ENCODE data around the gene VTCN1. TPM values are rescaled to one million over a fixed set of nuclear protein-coding genes. Genes with fewer than 3 reads are reported as not detected.

The VTCN1 gene
- total and polyA plus RNA-seq, 2 of the 13 experiments (the other 11 are each of a cell fraction or from before 2014, with no cell fraction given), result not detected

DNA sequence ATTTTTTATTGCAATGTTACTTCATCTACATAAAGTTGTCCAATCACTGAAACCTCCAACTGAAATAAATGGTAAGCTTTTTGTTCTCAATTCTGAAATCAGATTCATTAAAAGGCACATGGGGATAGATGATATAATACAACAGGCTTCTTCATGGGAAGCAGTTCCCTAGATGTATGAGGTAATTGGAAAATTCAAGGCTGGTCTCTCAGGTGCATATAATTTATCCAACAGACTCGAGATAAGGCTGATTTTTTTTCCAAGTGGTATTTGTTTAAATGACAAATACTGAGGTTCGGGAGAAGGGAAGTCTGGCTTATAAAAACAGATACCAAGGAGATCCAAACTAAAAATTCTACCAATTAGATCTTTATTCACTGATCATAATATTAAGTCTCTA is 103.4 kb downstream of the VTCN1 start (continued):
- no peak for TF ChIP-seq JUND (CRISPR knock-in tag; IDR thresholded peaks at IDR 0.05)
- no peak for TF ChIP-seq CEBPB (IDR thresholded peaks at IDR 0.05; ENCODE audit: borderline replicate concordance, low read depth, low read length)
- TF ChIP-seq, protein P1, sequence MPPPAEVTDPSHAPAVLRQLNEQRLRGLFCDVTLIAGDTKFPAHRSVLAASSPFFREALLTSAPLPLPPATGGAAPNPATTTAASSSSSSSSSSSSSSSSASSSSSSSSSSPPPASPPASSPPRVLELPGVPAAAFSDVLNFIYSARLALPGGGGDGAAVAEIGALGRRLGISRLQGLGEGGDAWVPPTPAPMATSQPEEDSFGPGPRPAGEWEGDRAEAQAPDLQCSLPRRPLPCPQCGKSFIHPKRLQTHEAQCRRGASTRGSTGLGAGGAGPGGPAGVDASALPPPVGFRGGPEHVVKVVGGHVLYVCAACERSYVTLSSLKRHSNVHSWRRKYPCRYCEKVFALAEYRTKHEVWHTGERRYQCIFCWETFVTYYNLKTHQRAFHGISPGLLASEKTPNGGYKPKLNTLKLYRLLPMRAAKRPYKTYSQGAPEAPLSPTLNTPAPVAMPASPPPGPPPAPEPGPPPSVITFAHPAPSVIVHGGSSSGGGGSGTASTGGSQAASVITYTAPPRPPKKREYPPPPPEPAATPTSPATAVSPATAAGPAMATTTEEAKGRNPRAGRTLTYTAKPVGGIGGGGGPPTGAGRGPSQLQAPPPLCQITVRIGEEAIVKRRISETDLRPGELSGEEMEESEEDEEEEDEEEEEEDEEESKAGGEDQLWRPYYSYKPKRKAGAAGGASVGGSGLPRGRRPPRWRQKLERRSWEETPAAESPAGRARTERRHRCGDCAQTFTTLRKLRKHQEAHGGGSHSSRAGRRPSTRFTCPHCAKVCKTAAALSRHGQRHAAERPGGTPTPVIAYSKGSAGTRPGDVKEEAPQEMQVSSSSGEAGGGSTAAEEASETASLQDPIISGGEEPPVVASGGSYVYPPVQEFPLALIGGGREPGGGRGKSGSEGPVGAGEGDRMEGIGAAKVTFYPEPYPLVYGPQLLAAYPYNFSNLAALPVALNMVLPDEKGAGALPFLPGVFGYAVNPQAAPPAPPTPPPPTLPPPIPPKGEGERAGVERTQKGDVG (CRISPR knock-in tag; IDR thresholded peaks at IDR 0.05; ENCODE audit: borderline replicate concordance), result no peak

DNA sequence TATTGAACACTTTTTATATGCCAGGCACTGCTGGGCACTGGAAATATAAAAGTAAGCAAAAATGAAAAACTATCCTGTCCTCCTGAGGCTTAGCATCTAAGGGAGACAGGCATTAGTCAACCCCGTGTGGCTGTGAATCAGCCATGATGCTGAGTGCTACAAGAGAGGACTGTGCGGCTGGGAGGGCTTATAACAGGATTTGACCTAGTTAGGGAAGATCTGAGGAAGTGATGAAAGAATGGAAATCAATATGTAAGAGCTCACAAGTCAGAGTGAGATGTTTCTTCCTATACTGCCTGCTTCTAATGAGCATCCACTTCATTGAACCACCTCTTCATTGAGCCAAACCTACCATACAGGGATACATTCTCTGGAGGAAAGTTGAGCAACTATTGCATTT is 104.2 kb downstream of the VTCN1 start:
- Histone ChIP-seq H3K4me1 (ENCODE audit: insufficient read depth, low read length) (0 out of 2 replicates have a peak, but pooled peaks cover 7% of the 10 kb centered on the region), H4K20me1 (ENCODE audit: insufficient read depth, low read length) (no peaks in the 10 kb centered on the region), H3K36me3 (replicated peaks in 1 of 2; ENCODE audit: control insufficient read depth in 1 of 2, insufficient read depth in 2 of 2, low read length in 2 of 2) (peaks cover 4 to 6% of the 10 kb centered on the region in 2 experiments; a peak in 3 of 5 replicates), H3K4me2 (ENCODE audit: low read depth, low read length) (no peak overlapping the region), H3K79me2 (ENCODE audit: insufficient read depth, low read length) (no peaks in the 10 kb centered on the region), H3K9me3 (ENCODE audit: low read length) (no peaks in the 10 kb centered on the region), H3K4me3 (replicated peaks in 1 of 3; ENCODE audit: insufficient read depth in 1 of 3, low read depth in 2 of 3, low read length in 3 of 3) (no peak overlapping the region), H3K9ac (ENCODE audit: insufficient read depth, low read depth, low read length) (no peak overlapping the region), H2AFZ (ENCODE audit: low read length) (no peak overlapping the region), H3K27me3 (ENCODE audit: control insufficient read depth in 1 of 2, insufficient read depth in 2 of 2, low read length in 2 of 2) (no peaks in the 10 kb centered on the region), H3K27ac (ENCODE audit: extremely low read length, insufficient read depth, low read length) (no peak overlapping the region)
- ChIA-PET CTCF (ENCODE audit: low intra/inter-chr PET ratio, low total read pairs) (no interaction called here), POLR2A (no interaction called here)
- in situ Hi-C loops (cut with HindIII; ENCODE audit: extremely low pct_ligation_motif_present, low pct_unique_long_range_greater_than_20kb) (no loop called here), intact Hi-C loops (cut with micrococcal nuclease; ENCODE audit: unreplicated experiment) (no loop called here)
- WGBS (ENCODE audit: low lambda C conversion rate), result 96% methylated on average over 2 of the region's 2 CpGs
- ATAC-seq (no peak), FAIRE-seq (no peak), DNase-seq (ENCODE audit: low spot score) (no peak)
- BruUV-seq (replicated peaks), result no TSS peak
- TF ChIP-seq, protein P2, sequence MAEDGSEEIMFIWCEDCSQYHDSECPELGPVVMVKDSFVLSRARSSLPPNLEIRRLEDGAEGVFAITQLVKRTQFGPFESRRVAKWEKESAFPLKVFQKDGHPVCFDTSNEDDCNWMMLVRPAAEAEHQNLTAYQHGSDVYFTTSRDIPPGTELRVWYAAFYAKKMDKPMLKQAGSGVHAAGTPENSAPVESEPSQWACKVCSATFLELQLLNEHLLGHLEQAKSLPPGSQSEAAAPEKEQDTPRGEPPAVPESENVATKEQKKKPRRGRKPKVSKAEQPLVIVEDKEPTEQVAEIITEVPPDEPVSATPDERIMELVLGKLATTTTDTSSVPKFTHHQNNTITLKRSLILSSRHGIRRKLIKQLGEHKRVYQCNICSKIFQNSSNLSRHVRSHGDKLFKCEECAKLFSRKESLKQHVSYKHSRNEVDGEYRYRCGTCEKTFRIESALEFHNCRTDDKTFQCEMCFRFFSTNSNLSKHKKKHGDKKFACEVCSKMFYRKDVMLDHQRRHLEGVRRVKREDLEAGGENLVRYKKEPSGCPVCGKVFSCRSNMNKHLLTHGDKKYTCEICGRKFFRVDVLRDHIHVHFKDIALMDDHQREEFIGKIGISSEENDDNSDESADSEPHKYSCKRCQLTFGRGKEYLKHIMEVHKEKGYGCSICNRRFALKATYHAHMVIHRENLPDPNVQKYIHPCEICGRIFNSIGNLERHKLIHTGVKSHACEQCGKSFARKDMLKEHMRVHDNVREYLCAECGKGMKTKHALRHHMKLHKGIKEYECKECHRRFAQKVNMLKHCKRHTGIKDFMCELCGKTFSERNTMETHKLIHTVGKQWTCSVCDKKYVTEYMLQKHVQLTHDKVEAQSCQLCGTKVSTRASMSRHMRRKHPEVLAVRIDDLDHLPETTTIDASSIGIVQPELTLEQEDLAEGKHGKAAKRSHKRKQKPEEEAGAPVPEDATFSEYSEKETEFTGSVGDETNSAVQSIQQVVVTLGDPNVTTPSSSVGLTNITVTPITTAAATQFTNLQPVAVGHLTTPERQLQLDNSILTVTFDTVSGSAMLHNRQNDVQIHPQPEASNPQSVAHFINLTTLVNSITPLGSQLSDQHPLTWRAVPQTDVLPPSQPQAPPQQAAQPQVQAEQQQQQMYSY (CRISPR knock-in tag; IDR thresholded peaks at IDR 0.05), result no peak
- TF ChIP-seq ZNF670 (CRISPR knock-in tag; IDR thresholded peaks at IDR 0.05; ENCODE audit: borderline replicate concordance) (no peak), PRPF4 (IDR thresholded peaks at IDR 0.05; ENCODE audit: low read depth, low read length, poor library complexity, severe bottlenecking) (no peak), TEAD3 (CRISPR knock-in tag; optimal IDR thresholded peaks at IDR 0.05; ENCODE audit: borderline replicate concordance) (no peak), CSRNP1 (CRISPR knock-in tag; IDR thresholded peaks at IDR 0.05) (no peak), ARNT2 (CRISPR knock-in tag; IDR thresholded peaks at IDR 0.05; ENCODE audit: low read depth) (no peak), ZNF512B (CRISPR knock-in tag; IDR thresholded peaks at IDR 0.05; ENCODE audit: borderline replicate concordance) (no peak), ZNF713 (CRISPR knock-in tag; IDR thresholded peaks at IDR 0.05) (no peak)

Measured in HepG2 (cell line).